Measurements from ENCODE around the gene PKD1.
"Not testable (repeated sequence)": the region's sequence is repeated elsewhere in the genome, so short reads cannot be mapped to it uniquely, and the experiment has no call there.

Gene PKD1

DNA sequence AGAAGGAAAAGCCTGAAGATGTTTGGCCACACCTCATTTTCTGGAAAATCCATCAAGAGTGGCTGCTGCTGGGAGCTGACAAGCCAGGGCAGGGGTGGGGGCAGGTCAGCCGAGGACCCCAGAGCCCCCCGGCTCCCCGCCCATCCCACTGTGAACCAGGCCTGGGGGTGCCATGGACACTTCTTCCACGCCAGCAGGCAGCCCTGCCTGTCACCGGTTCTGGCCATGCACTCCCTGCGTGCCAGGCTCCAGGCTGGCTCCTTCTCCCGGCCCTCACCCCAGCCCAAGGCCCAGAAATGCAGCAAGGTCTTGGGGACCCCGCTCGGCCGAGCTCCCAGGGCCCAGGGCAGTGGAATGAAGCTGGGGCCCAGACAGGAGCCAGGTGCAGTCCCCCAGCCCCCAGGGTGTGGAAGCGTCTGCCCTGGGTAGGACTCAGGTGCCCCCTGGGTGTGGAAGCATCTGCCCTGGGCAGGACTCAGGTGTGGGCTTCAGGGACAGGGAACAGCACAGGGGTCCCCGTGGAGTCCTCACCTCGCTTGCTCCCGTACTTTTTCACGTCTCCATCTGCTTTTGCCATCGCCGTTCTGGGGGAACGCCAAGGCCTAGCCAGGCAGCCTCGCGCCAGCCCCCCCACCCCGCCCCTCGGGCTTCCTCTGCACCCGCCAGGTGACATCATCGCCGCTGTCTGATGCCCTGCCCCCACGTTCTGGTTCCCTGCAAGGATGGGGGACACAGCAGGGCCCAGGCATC lies 12.6 kb downstream of the PKD1 start:
- DNase-seq = not testable (repeated sequence)

DNA sequence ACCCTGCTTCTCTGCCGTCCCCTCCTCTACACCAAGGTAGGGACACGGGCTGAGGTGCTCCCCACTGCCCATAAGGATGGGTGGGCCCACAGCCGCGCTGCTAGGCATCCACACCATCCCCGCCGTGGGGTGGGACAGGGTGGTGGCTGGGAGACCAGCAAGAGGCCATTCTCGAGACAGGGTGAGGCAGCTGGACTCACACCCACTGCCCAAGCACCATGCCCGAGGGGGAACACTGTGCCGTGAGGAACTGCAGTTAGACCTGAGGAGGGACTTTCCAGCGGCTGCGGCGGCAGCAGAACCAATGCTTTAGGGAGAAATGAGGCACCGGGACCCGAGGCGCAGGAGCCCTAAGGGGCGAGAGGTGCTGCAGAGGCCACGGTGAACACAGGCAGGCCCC lies 13.3 kb downstream of the PKD1 start:
- no peak for DNase-seq

DNA sequence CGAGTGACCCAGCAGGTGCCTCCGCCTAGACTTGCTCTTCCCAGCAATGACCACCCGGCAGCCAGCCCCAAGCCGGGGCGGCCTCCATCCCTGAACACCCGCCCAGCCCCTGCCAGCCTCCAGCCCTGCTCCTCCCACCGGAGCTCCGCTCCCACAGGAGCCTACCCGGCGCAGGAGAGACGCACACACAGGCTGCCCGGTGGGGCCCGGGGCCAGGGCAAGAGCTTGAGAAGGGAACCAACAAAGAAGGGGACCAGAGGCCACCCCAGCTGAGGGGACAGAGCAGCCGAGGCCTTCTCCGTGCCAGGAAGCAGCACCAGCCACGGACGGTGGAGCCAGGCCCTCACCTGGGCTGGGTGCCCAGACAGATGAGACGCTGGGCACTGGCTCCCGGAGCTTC lies 13.8 kb downstream of the PKD1 start:
- no peak for DNase-seq

DNA sequence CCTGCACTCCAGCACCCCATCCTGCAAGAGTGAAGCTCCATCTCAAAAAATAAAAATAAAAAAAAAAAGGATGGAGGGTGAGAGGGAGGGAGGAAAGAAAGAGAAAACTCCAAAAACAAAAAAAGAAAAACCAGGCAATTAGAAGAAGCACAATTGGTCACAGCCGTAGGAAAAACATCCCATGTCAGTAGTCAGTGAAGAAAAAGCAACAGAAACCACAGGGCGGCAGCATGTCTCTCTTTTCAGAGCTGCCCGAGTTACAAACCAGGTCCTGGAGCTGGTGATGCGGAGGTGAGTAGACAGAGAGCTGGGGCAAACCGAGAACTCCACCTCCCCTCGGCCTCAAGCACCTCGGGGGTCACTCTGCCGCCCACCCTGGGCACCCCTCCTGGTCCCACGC lies 14.4 kb downstream of the PKD1 start:
- DNase-seq = peak; percentile 57

DNA sequence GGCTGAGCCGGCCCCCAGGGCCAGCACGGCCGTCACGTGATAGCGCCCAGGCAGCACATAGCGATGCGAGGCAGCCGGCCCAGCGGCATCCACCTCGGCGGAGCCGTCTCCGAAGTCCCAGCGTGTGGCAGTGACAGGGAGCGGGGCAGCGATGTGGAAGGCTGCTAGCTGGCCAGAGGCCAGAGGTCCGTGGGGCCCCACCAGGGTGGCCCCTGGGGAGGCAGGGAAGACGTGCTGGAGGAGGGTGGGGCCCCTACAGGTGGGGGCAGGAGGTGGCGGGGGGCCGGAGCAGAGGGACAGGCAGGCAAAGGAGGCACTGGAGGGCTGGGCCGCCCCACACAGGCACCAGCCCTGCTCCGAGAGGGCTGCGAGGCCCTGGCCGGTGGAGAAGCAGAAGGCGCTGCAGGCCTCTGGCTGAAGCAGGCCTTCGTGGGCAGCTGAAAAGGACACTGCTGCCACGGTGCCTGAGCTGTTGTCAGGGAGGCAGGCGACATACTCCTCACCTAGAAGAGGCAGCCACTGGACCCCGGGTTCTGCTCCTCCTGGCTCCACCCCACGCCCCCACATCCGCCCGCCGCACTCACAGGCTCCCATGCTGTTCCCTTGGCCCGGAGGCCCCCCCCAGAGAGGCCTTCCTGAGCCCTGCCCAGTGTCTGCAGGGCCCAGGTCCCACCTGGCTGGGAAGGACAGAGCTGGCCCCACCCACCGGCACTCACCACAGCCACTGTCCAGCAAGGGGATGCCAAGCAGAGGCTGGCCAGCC lies 17.6 kb downstream of the PKD1 start:
- DNase-seq = not testable (repeated sequence)

DNA sequence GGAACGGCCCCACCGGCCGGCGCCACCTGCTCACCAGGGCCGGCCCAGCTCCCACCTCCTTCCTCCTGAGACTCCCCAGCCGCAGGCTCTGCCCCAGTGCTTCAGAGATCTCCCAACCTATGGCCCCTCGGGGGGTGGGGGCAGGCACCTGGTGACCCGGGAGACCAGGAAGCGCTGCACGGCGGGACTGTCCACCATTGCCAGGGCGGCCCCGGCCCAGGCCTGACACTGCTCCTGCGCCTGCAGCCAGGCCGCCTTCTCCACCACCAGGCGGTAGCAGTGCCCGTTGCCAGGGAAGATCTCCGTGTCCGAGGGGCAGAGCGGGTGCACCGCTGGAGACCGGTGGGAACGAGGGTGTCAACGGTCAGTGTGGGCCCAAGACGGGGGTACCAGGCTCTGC lies 18.4 kb downstream of the PKD1 start:
- not testable (repeated sequence) for DNase-seq

DNA sequence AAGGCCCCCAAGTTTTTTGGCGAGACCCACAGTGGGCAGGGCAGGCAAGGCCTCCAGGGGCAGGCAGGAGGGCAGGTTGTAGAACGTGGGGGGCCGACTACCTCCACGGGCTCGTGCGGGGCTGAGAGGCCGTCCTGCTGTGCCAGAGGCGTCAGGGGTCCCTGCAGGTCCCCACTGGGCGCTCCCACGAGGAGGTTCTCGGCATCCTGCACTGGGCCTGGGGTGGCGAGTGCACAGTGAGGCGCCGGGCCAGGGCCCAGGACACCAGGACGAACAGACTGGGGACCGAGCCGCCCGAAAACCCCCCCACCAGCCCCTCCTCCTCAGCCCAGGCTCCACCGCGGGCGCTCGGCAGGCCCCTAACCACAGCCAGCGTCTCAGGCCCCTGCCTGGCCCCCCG lies 19.3 kb downstream of the PKD1 start:
- not testable (repeated sequence) for DNase-seq

DNA sequence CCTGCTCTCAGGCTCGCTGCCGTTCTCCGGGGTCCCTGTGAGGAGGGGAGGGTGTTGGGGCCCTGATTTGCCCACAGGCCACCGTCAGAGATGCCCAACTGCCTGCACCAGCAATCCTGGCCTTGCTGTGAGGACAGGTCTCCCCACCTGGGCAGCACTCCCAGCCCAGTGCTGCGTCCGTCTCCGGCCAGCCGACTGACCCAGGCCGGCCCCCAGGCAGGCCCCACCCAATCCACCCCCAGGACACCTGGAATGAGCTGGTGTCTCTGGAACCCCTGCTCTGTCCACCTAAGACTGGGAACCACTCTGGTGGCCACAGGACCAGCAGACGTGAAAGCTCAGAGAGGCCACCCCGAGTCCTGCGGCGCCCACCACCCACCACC lies 20.1 kb downstream of the PKD1 start:
- no peak for DNase-seq

DNA sequence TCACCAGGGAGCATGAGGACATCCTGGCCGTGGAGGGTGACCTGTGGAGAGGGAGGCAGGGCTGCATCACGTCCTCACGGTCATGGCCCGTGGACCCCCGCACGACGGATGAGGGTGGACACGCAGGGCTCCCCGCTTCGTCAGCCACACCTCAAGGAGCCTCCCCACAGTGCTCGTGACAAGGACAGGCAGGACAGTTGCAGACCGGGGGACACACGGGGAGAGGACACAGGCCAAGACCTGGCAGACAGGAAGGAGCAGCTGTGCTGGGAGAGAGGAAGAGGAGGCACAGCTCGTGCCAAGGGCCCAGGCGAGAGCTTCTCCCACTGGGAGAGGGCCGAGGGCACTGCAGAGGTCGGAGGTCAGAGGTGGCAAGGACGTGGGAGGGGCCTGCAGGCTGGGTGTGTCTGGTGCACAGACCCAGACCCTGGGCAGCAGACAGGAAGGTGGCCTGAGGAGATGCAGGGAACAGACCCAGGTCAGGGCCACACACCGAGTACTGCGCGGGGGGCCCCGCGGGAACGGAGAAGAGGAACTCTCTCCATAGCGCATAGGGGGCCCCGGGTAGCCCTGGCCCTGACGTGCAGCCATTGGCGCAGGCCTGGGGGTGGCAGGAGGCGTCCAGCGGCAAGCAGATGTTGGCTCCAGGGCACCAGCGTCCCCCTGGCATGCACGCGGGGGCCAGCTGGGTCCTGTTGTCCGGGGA lies 20.7 kb downstream of the PKD1 start:
- not testable (repeated sequence) for DNase-seq

DNA sequence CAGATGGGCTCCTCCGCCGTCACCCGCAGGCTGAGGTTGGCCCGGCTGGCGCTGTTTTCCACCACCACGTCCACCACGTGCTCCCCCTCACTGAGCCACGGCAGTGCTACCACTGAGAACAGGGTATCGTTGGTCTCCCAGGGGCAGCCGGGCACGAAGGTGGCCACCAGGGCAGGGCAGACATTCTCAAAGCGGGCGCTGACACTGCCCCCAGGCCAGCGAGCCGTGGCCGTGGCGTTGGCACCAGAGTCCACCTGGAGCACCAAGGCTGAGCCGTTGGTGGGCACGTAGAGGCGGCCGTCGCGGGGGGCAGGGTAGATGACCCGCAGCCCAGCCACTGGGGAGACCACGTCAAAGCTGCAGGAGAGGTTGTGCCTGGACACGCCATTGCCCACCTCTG lies 21.5 kb downstream of the PKD1 start:
- DNase-seq = not testable (repeated sequence)

DNA sequence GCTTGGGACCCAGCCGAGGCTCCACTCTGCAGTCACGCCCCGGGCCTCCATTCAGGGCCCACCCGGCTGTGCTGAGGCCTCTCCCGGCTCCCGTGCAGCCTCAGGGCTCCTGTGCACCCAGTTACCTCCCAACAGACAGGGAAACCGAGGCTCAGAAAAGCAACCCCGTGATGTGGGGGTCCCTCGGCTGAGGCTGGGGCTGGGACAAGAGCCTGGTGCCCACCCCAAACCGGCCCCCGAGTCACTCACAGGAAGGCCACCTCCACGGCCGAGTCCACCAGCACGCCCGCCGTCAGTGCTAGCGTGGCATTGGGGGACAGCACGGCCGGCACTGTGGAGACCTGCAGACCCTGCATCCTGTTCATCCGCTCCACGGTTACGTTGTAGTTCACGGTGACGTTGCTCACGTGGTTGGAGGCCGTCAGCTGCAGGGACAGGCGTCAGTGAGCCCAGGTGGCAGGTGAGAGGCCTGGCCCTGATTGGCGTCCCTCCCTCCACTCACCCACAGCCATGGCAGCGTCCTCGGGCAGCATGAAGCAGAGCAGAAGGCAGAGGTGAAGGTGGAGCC lies 23.1 kb downstream of the PKD1 start:
- DNase-seq = not testable (repeated sequence)

DNA sequence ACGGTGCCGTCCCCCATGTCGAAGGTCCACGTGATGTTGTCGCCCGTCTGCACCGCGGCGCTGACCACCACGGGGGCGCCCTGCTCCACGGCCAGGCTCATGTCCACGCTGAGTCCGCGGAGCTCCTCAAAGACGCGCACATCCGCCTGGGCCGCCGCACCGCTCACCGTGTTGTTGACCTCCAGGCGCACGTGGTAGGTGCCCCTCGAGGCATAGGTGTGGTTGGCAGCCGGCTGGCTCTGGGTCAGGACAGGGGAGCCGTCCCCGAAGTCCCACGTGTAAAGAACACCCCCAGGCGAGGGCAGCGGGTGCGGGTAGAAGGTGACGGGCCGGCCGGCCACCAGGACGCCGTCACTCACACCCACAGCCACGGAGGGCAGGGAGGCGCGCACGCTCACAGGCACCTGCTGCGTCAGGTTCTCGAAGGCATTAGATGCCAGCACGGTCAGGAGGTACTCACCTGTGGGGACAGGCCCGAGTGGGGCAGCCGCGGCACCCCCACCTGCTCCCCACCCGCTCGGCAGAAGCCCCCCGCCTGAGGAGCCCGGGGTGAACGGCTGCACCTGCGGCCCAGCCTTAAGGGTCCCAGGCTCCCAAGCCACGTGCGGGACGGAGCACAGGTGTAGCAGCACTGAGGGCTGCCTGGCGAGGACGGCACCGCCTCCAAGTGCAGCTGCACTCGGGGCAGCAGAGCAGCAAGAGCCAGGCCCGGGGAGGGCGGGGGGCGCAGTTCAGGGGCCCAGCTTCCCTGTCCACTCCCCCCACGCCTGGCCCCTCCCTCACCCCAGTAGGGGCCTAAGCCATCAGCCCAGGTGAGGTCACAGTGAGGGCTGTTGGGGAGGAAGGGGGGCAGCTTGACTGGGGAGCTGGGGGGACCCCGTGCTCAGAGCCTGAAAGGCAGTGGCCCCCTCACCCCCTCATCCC lies 24.0 kb downstream of the PKD1 start:
- not testable (repeated sequence) for DNase-seq

DNA sequence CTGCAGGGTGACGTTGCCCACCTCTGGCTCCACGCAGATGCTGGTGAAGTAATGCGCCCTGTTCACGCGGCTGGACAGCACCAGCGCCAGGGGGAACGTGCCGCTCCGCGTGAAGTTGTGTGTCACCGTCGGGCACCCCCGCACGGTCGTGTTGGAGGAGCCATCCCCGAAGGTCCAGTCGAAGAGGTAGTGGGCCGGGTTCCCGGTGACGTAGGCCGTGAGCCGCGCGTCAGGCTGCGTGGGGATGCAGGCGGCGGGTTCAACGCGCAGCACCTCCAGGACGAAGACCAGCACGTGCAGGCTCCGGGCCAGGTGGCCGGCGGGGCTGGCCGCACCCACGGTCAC lies 24.7 kb downstream of the PKD1 start:
- not testable (repeated sequence) for DNase-seq

DNA sequence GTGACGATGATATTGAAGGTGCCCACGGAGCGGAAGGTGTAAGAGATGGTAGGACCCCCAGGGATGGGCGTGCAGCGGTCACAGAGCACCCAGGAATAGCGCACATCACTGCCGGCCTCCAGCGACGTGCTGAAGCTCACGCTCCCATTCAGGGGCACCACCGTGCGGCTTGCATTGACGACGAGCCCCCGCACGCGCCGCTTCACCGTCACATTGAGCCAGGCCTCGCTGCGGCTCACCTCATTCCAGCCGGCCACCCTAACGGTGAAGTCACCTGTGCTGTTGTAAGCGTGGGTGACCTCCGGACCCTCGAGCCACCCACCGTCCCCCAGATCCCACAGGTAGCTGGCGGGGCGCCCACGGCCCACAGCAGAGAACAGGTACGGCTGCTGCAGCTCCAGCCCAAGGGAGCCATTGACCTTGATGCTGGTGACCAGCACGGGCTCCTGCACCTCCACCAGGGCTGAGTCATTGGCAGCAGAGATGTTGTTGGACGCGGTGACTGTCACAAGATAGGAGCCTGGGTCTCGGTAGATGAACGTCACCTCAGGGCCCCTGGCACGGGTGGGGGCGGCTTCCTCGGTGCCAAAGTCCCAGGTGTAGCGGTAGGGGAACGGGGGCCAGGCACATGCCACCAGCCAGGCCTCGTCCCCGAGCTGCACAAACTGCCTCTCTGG lies 25.2 kb downstream of the PKD1 start:
- not testable (repeated sequence) for DNase-seq

DNA sequence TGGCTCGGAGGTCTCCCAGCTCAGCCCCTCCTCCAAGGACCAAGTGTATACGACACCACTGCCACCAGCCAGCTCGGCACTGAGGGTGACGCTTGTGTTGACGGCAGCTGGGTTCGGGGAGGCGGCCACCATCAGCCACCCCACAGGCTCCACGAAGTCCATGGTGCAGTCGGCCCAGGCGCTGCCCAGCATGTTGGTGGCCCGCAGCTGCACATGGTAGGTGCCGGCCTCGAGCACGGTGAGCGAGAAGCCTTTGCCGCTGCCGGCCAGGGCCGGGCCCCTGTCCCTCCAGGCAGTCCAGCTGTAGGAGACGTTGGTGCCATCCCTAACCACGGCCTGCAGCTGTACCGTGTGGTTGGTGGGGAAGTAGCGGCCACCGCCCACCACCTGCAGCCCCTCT lies 25.8 kb downstream of the PKD1 start:
- DNase-seq = not testable (repeated sequence)

DNA sequence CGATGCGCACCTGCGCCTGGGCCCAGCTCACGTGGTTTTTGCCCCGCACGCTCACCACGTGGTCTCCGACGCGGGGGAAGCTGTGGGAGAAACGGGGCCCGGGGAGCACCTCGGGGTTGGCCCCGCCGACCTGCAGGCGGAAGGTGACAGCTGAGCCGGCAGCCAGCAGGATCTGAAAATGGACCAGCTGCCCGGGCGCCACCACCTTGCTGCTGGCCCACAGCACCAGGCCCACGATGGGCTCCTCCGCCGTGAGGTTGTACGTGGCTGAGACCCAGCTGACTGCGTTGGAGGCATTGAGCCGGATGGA lies 26.5 kb downstream of the PKD1 start:
- not testable (repeated sequence) for DNase-seq

DNA sequence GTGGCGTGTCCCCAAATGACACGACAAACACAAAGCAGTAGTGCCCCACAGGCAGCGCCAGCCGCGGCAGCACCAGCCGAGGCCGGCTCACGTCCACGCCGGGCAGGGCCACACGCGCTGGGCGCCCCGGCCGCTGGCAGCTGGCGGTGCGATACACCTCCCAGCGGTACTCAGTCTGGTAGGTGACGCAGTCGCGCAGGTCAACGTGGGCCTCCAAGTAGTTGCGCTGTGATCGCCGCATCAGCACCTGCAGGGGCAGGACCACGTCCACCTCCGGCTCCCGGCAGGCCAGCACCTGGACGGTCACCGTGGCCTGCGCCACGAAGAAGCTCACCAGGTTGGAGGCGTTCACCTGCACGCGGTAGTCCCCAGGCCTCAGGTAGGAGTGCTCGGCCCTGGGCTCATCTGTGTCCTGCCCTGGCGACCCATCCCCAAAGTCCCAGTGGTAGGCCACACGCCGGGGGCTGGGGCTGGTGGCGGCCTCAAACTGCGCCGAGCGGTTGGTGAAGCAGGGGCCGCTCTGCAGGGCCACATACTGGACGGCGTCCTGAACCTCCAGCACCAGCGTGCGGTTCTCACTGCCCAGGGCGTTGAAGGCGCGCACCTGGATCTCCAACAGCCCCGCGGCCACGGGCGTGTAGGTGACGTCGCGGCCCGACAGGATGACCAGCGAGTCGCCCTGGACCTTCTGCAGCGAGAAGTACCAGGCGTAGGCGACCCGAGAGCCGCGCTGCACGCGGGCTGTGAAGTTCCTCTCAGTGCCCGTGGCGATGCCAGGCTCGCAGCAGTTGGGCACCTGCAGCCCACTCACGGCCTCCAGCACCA lies 27.0 kb downstream of the PKD1 start:
- DNase-seq = not testable (repeated sequence)

DNA sequence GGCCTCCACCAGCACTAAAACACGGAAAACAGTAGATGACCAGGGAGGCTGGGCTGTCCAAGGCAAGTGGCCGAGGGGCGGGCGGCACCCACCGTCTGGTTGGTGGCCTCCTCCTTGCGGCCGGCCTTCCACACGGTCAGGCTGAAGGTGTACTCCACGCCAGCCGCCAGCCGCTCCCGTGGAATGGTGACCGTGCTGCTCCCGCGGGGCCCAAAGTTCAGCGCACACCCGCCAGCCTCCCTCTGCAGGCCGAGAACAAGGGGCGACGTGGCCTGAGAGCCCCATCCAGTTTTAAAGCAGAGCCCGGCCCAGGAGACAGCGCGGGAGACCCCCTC lies 27.9 kb downstream of the PKD1 start:
- DNase-seq = not testable (repeated sequence)

DNA sequence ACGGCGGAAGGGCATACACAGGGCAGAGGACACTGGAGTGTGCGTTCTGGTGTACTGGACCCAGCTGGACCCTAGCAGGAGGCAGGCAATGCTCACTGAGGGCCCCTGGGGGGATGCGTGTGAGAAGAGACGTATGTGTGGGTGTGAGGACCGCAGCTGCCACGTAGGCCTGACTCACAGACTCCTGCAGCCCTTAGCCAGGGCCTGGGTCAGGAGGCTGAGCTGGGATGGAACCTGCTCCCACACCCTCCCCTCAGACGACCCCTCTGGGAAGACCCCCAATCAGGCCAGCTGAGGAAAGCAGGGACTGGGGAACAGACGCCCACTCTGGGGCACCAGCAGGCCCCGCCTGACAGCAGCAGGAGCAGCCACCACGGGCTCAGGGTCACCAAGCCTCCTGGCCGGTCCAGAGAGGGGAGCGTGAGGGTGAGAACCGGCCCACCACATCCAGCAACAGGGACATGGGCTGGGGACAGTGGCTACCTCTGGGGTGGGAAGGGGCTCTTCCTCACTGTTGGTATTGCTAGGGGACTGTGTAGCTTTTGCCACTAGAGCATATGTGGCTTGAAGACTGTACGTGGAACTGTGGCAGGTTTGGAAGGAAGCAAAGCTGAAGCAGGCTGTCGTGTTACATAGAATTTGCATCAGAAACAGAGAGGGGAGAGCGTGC lies 28.4 kb downstream of the PKD1 start:
- peak; percentile 88 for DNase-seq

DNA sequence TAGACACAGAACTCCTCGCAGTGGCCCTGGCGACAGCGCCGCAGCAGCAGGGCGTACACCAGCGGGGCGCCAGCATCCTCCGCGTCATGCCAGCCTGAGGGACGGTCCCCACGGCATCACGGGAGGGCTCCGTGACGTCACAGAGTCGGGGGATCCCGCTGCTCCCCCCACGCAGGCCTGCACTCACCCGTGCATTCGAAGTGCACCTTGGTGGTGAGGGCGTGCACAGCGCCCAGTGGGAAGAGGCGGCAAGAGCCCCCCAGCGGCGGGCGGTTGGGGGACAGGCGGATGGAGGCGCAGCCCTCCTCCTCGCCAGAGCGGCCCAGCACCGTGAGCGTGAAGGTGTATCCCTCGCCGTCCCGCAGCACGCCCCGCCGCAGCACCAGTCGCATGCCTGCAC lies 29.5 kb downstream of the PKD1 start:
- not testable (repeated sequence) for DNase-seq

DNA sequence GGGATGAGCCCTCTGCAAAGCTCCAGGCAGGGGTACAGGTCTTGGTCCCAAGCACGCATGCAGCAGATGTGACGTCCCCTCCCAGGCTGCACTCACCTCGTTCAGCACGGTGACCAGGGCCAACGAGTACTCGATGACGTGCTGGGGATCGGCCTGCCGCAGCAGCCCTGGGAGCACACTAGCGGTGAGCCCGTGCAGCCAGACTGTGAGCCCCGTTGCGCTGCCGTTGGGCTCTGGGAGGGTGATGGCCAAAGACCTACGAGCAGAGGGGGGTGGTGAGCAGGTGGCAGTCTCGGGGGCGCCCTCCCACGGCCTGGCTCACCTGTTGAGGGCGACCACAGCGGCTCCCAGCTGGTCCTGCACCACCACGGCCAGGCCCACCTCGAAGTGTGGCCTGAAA lies 29.9 kb downstream of the PKD1 start:
- DNase-seq = not testable (repeated sequence)

Measured in HCEC 1CT (cell line).